Activated T-helper 9 cell treated with anti-CD3 and anti-CD28 coated beads, Interleukin-2, amount 50 U/mL, for 16 hours (primary cell): ENCODE measurements around the gene ERO1A.

Source experiments
- DNase-seq: peaks from one replicate; pipeline ENCODE4 v3.0.0-alpha.2; 2020; ENCODE audit warnings: low read depth

The ERO1A gene

GRCh38 chr14:52607061-52607460 is 88.3 kb downstream of the ERO1A start:
- no peak for DNase-seq

- no peak for DNase-seq
Observed at GRCh38 chr14:52602131-52602530, 93.2 kb downstream of the ERO1A start.

- no peak for DNase-seq
Observed at GRCh38 chr14:52599974-52600373, 95.4 kb downstream of the ERO1A start.

GRCh38 chr14:52598568-52598967 is 96.8 kb downstream of the ERO1A start:
- DNase-seq: no peak

GRCh38 chr14:52596861-52597260 is 98.5 kb downstream of the ERO1A start:
- no peak for DNase-seq

- DNase-seq: no peak
Observed at GRCh38 chr14:52596320-52596719, 99.0 kb downstream of the ERO1A start.

- no peak for DNase-seq
Observed at GRCh38 chr14:52590318-52590717, 105.0 kb downstream of the ERO1A start.
